ENCODE data around the gene HSPA1B.
"Not testable (repeated sequence)": the region's sequence is repeated elsewhere in the genome, so short reads cannot be mapped to it uniquely, and the experiment has no call there.

HSPA1B gene

DNA sequence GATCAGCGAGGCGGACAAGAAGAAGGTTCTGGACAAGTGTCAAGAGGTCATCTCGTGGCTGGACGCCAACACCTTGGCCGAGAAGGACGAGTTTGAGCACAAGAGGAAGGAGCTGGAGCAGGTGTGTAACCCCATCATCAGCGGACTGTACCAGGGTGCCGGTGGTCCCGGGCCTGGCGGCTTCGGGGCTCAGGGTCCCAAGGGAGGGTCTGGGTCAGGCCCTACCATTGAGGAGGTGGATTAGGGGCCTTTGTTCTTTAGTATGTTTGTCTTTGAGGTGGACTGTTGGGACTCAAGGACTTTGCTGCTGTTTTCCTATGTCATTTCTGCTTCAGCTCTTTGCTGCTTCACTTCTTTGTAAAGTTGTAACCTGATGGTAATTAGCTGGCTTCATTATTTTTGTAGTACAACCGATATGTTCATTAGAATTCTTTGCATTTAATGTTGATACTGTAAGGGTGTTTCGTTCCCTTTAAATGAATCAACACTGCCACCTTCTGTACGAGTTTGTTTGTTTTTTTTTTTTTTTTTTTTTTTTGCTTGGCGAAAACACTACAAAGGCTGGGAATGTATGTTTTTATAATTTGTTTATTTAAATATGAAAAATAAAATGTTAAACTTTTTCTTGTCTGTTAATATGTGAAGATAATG, 2.2 kb downstream of the HSPA1B start:
- DNase-seq (ENCODE audit: low spot score), result no peak

GRCh38 chr6:31830886-31831335, 3.4 kb downstream of the HSPA1B start:
- DNase-seq (ENCODE audit: low spot score), result no peak

GRCh38 chr6:31831350-31832215, 4.0 kb downstream of the HSPA1B start:
- DNase-seq (ENCODE audit: low spot score), result no peak

- peak; percentile 91 for DNase-seq (ENCODE audit: low spot score)
Observed at GRCh38 chr6:31834367-31835250, 7.1 kb downstream of the HSPA1B start.

DNA sequence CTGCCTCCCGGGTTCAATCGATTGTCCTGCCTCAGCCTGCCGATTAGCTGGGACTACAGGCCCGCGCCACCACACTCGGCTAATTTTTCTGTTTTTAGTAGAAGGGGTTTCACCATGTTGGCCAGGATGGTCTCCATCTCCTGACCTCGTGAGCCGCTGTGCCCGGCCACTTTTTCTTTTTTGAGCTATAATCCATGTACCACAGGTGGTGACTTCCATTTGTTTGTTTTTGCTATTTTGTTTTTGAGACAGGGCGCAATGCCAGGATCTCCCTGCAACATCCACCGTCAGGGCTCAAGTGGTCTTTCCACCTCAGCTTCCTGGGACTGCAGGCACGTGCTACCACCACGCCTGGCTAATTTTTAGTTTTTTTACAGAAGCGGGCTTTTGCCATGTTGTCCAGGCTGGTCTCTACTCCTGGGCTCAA, 8.5 kb downstream of the HSPA1B start:
- no peak for DNase-seq (ENCODE audit: low spot score)

DNA sequence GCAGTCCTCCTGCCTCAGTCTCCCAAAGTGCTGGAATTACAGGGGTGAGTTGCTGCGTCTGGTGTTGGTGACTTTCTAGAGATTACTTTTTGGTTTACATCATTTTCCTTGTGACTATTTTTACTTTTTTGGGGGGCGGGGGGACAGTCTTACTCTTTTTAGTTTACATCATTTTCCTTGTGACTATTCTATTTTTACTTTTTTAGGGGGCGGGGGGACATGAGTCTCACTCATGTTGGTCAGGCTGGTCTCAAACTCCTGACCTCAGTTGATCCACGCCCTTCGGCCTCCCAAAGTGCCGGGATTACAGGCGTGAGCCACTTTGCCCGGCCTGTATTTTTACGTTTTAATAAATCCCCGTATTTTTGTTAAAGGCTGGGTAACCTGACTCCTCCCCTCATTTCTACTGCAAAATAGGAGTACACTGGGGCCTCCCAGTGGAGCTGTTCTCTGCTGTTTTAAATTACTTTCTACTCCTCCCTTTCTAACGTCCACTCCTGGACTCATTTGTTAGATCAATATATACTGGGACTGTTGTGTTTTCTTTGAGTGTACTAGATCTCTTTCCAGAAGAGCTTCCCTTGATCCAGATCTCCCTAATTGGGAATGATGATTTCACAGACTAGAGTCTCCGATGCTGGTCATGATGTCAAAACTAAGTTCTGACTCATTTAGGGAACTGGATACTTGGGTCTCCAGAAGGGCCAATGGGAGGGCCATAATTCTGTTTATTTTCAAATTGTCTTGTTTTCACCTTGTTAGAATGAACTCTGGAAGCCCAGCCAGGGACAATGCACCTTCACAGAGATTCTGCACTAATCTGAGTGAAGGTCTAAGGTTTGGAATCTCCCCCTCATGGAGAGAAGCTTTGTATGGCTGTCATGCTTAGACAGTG, 9.2 kb downstream of the HSPA1B start:
- no peak for DNase-seq (ENCODE audit: low spot score)

DNA sequence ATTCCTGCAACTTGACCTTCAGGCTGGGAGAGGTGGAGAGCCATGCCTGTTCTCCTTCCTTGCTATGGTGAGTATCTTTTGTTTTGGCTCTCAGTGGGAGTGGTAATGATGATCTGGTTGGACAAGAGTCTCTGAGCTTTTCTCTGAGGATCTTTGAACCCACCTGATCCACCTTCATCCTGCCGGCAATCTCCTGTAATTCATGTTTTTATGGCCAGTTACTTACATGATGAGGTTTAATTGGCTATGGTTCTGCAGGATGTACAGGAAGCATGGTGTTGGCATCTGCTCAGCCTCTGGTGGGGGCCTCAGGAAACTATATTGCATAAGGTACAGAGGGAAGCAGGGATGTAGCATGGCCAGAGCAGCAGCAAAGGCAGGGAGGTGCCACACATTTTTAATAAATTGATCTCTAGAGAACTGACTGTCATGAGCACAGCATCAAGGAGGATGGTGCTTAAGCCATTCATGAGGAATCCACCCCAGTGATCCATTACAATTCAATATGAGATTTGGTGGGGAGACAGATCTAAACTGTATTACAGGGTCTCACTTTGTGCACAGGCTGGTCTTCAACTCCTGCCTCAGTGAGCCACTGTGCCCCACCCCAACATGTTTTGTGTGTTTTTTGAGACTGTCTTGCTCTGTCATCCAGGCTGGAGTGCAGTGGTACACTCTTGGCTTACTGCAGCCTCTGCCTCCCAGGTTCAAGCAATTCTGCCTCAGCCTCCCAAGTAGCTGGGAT, 10.0 kb downstream of the HSPA1B start:
- no peak for DNase-seq (ENCODE audit: low spot score)

- DNase-seq (ENCODE audit: low spot score), result not testable (repeated sequence)
Observed at GRCh38 chr6:31838114-31838553, 10.6 kb downstream of the HSPA1B start.

GRCh38 chr6:31838968-31839367, 11.4 kb downstream of the HSPA1B start:
- DNase-seq (ENCODE audit: low spot score), result no peak

- DNase-seq (ENCODE audit: low spot score), result not testable (repeated sequence)
Observed at GRCh38 chr6:31839779-31840126, 12.2 kb downstream of the HSPA1B start.

- DNase-seq (ENCODE audit: low spot score), result no peak
Observed at GRCh38 chr6:31842053-31842452, 14.5 kb downstream of the HSPA1B start.

- DNase-seq (ENCODE audit: low spot score), result no peak
Observed at GRCh38 chr6:31844507-31844906, 17.0 kb downstream of the HSPA1B start.

- DNase-seq (ENCODE audit: low spot score), result no peak
Observed at GRCh38 chr6:31847276-31847978, 19.9 kb downstream of the HSPA1B start.

- no peak for DNase-seq (ENCODE audit: low spot score)
Observed at GRCh38 chr6:31850765-31851484, 23.4 kb downstream of the HSPA1B start.

GRCh38 chr6:31851485-31851832, 23.9 kb downstream of the HSPA1B start:
- DNase-seq (ENCODE audit: low spot score), result no peak

DNA sequence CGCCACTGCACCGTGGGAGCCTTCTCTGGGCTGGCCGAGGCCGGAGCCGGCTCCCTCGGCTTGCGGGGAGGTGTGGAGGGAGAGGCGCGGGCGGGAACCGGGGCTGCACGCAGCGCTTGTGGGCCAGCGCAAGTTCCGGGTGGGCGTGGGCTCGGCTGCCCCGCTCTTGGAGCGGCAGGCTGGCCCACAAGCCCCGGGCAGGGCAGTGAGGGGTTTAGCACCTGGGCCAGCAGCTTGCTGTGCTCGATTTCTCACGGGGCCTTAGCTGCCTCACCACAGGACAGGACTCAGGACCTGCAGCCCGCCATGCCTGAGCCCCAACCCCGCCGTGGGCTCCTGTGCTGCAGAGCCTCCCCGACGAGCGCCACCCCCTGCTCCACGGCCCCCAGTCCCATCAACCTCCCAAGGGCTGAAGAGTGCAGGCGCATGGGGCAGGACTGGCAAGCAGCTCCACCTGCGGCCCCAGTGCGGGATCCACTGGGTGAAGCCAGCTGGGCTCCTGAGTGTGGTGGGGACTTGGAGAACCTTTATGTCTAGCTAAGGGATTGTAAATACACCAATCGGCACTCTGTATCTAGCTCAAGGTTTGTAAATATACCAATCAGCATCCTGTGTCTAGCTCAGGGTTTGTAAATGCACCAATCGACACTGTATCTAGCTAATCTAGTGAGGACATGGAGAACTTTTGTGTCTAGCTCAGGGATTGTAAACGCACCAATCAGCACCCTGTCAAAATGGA, 24.6 kb downstream of the HSPA1B start:
- not testable (repeated sequence) for DNase-seq (ENCODE audit: low spot score)

- DNase-seq (ENCODE audit: low spot score), result not testable (repeated sequence)
Observed at GRCh38 chr6:31857774-31858173, 30.2 kb downstream of the HSPA1B start.

DNA sequence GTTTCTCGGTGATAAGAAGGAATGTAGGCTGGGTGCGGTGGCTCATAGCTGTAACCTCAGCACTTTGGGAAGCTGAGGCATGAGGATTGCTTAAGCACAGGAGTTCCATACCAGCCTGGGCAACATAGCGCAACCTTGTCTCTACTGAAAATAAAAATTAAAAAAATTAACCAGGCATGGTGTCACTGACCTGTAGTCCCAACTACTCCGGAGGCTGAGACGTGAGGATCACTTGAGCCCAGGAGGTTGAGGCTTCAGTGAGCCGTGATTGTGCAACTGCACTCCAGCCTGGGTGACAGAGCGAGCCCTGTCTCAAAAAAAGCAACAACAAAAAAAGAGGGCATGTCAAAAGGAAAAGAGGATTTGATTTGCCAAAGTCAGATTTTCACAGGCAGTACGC, 31.2 kb downstream of the HSPA1B start:
- DNase-seq (ENCODE audit: low spot score), result no peak

DNA sequence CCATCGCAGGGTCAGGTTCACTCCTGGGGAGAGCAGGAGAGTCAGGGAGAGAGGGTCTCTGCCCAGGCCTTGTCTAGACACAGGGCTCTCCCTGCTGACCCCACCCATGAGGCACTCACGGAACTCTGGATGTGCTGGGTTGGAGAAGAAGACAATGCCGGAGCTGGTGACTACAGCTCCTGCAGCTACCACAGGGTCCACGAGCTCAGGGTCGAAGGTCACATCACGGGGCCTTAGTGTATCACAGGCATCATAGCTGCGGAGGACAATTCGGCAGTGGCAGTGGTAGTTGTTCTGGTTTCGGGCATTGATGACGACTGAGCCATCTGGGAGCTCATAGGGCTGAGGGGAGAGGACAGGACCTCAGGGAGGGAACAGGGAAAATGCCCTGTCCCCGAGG, 32.4 kb downstream of the HSPA1B start:
- no peak for DNase-seq (ENCODE audit: low spot score)

Data from AG08395 (cell line).